C4-2B (cell line): ENCODE results near the gene CALY.
A peak's percentile ranks its signal among the peaks of the same experiment; 100 is the strongest.

Experiments
- H3K27ac ChIP-seq: fragments of 450-650 bp; 2 replicates; pipeline ENCODE4 v1.5.1; 2017
- CTCF ChIP-seq: fragments of 450-650 bp; conservative IDR thresholded peaks from 2 replicates; pipeline ENCODE4 v1.5.1; 2017; ENCODE audit warnings: mild to moderate bottlenecking
- ZFX ChIP-seq: fragments of 450-650 bp; IDR thresholded peaks from 2 replicates; pipeline ENCODE4 v1.6.1; 2017

The CALY gene

GRCh38 chr10:133312016-133312768, 24.5 kb downstream of the CALY start:
- no peak overlapping the region for H3K27ac ChIP-seq
- TF ChIP-seq ZFX (no peak), CTCF (no peak)

GRCh38 chr10:133311570-133311969, 25.1 kb downstream of the CALY start:
- no peak for TF ChIP-seq ZFX
- no peak for TF ChIP-seq CTCF

GRCh38 chr10:133310789-133311188, 25.9 kb downstream of the CALY start:
- TF ChIP-seq ZFX (no peak), CTCF (no peak)

More at GRCh38 chr10:133311570-133311969, 25.1 kb downstream of the CALY start:
- no peak overlapping the region for H3K27ac ChIP-seq

GRCh38 chr10:133310399-133310755, 26.3 kb downstream of the CALY start:
- TF ChIP-seq CTCF (no peak), ZFX (no peak)

More at GRCh38 chr10:133310789-133311188, 25.9 kb downstream of the CALY start:
- H3K27ac ChIP-seq = peak overlapping the region; percentile 92; the same call in 1 of the 2 replicates

GRCh38 chr10:133309720-133310398, 26.8 kb downstream of the CALY start:
- H3K27ac ChIP-seq = peak overlapping the region; percentile 92
- no peak for TF ChIP-seq CTCF
- TF ChIP-seq ZFX = no peak

More at GRCh38 chr10:133310399-133310755, 26.3 kb downstream of the CALY start:
- peak overlapping the region; percentile 92 for H3K27ac ChIP-seq

- TF ChIP-seq ZFX = no peak
- peak; percentile 29 for TF ChIP-seq CTCF
- peak overlapping the region; percentile 92 for H3K27ac ChIP-seq
Measured at GRCh38 chr10:133309100-133309719, 27.5 kb downstream of the CALY start.
